Activated T-helper 17 cell treated with anti-CD3 and anti-CD28 coated beads, Interleukin-2, amount 50 U/mL, for 72 hours (primary cell): ENCODE results near the gene AFF3. TPM values are rescaled to one million over a fixed set of nuclear protein-coding genes. Genes with fewer than 3 reads are reported as not detected.
A peak's percentile ranks its signal among the peaks of the same experiment; 100 is the strongest.

Experiments
- ATAC-seq: fragments of 150-1000 bp; cut with Tn5 transposase; replicated peaks from 2 replicates; pipeline ENCODE4 v1.10.0; 2021; ENCODE audit warnings: mild to moderate bottlenecking, moderate library complexity
- H3K27ac Mint-ChIP-seq: one replicate; pipeline ENCODE4 v1.8.0; 2022; ENCODE audit warnings: mixed read lengths
- H3K27me3 Mint-ChIP-seq: one replicate; pipeline ENCODE4 v1.8.0; 2022; ENCODE audit warnings: mixed read lengths
- H3K36me3 Mint-ChIP-seq: one replicate; pipeline ENCODE4 v1.8.0; 2022; ENCODE audit warnings: low read depth, mild to moderate bottlenecking, mixed read lengths
- H3K4me1 Mint-ChIP-seq: one replicate; pipeline ENCODE4 v1.8.0; 2022; ENCODE audit warnings: mixed read lengths
- H3K4me3 Mint-ChIP-seq: one replicate; pipeline ENCODE4 v1.8.0; 2022; ENCODE audit warnings: mild to moderate bottlenecking, mixed read lengths
- H3K9me3 Mint-ChIP-seq: one replicate; pipeline ENCODE4 v1.8.0; 2022; ENCODE audit warnings: mixed read lengths
- total RNA-seq, 2 donors: library from RNA; stranded (reverse); gene quantifications; one replicate each; pipeline ENCODE4 v1.2.3, GENCODE V29; 2022

AFF3 gene
- total RNA-seq, 2 donors from 2014 or later: 0.32 to 0.42 TPM

DNA sequence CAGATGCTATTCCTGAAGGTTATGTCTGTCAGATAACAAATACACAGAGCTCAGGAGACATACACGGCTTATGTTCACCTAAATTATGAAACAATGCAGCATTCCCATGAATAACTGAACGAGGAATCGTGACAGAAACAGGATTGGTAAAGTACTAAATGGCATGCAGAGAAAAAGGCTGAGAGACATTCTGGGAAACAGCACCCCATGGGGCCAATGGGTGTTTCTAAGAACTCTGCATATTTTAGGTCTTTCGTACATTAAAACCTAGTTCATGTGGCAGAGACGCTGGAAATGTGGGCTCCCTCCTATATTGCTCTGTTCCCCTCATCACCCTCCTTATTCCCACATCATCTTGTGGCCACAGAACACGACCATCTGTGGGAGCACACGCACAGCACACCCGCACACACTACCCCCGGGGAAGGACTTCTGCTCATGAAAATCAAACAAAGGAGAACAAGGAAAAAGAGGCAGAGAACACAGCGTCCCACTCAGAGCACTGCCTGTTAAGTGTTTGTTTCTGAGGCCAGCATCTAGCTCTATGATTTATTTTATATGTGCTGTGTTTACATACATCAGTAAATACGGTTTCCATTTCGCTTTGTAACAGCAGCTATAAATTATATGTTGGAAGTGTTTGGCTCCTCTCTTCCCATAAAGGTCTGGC is 143.6 kb downstream of the AFF3 start:
- H3K27ac Mint-ChIP-seq: no peak overlapping the region
- no peaks in the 10 kb centered on the region for H3K27me3 Mint-ChIP-seq
- no peak overlapping the region for H3K4me3 Mint-ChIP-seq
- no peak for ATAC-seq
- no peaks in the 10 kb centered on the region for H3K9me3 Mint-ChIP-seq
- H3K36me3 Mint-ChIP-seq: no peaks in the 10 kb centered on the region
- H3K4me1 Mint-ChIP-seq: peaks cover 7% of the 10 kb centered on the region

DNA sequence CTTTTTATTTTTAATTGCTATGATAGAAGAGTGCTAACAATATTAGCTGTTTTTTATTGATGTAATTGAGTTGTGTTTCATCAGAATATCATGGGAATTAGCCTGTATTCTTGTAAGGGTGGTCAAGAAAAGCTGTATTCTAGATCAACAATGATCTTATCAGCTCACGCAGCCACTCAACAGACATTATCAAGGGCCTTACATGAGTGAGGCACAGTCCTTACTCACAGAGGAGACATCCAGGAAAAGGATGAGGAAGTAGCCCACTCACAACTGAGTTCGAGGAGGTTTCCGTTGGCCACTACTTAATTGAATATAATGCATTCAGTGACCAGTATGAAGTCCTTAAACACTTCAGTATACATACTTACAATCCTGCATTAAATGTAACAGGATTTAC is 152.5 kb downstream of the AFF3 start:
- ATAC-seq: no peak
- Mint-ChIP-seq H3K9me3 (no peaks in the 10 kb centered on the region), H3K4me1 (no peaks in the 10 kb centered on the region), H3K4me3 (no peak overlapping the region), H3K36me3 (no peaks in the 10 kb centered on the region), H3K27ac (no peak overlapping the region), H3K27me3 (no peaks in the 10 kb centered on the region)

DNA sequence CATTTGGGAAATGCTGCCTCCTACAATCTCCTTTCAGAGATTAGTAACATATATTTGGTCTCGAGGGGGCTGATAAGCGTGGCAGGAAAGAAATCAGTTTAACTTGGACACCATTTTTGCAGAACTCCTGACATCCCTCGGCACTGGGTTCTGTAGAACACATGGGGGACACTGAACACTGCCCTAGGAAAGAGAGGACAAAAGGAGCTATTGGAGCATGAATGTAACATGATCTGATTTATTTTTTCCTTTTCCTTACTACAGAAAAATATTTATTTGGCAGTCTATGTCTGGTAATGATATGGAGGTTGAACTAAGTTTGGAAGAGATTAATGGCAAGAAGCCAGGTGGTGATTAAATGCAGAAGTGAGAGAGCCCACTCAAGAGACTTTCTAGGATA is 153.8 kb downstream of the AFF3 start:
- Mint-ChIP-seq H3K9me3 (no peaks in the 10 kb centered on the region), H3K4me1 (no peaks in the 10 kb centered on the region), H3K36me3 (no peaks in the 10 kb centered on the region), H3K4me3 (no peak overlapping the region), H3K27me3 (no peaks in the 10 kb centered on the region), H3K27ac (no peak overlapping the region)
- ATAC-seq: no peak

DNA sequence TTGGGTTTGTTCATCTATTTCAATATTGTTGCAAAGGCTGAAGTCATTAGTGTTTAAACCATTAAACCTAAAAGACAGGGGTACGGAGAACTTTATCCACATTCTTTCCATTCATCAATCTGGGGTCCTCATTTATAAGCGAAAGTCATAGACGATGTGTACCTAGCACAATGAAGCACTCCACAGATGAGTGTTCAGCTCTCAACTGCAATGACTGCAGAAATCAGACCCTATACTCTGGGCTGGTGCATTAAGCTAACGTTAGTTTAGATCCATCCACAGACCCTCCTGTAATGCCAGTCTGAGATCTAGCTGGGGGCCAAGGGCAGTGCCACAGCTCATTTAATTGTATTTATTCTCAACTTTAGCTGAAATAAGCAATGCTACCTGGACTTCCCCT is 155.2 kb downstream of the AFF3 start:
- no peak for ATAC-seq
- Mint-ChIP-seq H3K9me3 (no peaks in the 10 kb centered on the region), H3K27me3 (no peaks in the 10 kb centered on the region), H3K4me3 (no peak overlapping the region), H3K4me1 (no peaks in the 10 kb centered on the region), H3K36me3 (no peaks in the 10 kb centered on the region), H3K27ac (no peak overlapping the region)

DNA sequence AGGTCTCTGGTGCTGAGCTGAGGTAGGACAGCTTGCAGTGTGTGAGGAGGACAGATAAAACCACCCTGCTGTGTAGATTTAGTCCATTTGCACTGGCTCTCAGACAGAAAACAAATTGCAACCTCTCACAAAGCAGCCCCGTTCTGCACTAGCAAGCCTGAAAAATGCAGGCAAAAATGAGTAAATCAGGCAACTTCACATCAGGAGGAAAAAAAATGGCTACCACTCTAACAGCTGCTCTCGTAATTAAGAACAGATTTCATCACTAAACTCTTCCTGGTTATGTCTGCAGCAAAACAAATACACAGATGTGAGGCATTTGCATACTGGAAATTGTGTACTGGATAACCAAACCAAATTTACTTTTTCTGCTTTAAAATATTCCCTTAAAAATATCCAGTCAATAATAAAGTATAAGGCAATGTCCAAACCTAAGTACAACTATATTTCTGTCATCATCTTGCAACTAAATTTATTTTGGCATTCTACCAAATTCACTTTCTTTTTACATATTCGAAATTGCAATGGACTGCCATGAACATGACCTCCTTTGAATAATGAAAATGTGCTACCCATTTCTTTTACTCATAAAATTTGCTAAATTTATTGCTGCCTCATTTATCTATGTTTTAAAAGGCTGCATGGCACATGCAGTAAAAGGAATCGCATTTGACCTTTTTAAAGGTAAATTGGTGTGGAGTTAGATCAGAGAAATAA is 157.4 kb downstream of the AFF3 start:
- no peaks in the 10 kb centered on the region for H3K4me1 Mint-ChIP-seq
- H3K36me3 Mint-ChIP-seq: no peaks in the 10 kb centered on the region
- no peaks in the 10 kb centered on the region for H3K27me3 Mint-ChIP-seq
- ATAC-seq: no peak
- H3K4me3 Mint-ChIP-seq: no peak overlapping the region
- H3K27ac Mint-ChIP-seq: no peak overlapping the region
- H3K9me3 Mint-ChIP-seq: no peaks in the 10 kb centered on the region

DNA sequence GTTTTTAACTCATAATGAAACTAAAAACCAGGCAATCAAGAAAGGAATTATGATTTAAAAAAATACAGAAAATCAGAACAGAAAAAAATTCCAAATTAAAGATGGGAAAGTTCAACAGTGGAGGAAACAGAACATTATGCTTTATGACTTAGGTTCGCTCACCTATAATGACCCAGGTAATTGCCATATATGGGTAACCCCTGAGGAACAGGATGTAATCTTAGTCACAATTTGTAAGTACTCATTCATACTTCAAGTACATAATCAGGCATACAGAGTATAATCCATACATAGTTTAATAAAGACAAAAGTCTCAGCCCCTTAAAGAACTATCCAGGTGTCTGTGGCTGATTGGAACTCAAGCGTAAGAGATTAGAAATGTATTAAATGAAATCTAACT is 159.6 kb downstream of the AFF3 start:
- Mint-ChIP-seq H3K36me3 (no peaks in the 10 kb centered on the region), H3K27me3 (no peaks in the 10 kb centered on the region), H3K27ac (no peak overlapping the region), H3K9me3 (no peaks in the 10 kb centered on the region), H3K4me1 (no peaks in the 10 kb centered on the region), H3K4me3 (no peak overlapping the region)
- no peak for ATAC-seq

DNA sequence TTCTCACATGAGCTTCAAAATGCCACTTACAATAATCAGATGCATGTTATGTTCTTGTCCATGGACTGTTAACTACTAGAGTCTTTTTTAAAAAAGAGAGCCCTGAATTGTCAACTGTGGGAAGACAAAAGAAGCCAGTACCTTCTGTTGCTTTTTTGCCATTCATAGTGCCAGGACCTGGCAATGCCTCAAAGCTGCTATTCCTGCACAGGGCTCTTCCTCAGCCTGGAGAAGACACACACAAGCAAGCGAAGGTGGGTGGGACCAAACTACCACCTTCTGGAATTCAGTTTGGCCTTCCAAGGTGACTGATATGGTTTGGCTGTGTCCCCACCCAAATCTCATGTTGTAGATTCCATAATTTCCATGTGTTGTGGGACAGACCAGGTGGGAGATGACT is 160.6 kb downstream of the AFF3 start:
- H3K27ac Mint-ChIP-seq: no peak overlapping the region
- H3K4me1 Mint-ChIP-seq: no peaks in the 10 kb centered on the region
- H3K36me3 Mint-ChIP-seq: no peaks in the 10 kb centered on the region
- no peaks in the 10 kb centered on the region for H3K9me3 Mint-ChIP-seq
- no peak for ATAC-seq
- H3K4me3 Mint-ChIP-seq: no peak overlapping the region
- H3K27me3 Mint-ChIP-seq: no peaks in the 10 kb centered on the region

DNA sequence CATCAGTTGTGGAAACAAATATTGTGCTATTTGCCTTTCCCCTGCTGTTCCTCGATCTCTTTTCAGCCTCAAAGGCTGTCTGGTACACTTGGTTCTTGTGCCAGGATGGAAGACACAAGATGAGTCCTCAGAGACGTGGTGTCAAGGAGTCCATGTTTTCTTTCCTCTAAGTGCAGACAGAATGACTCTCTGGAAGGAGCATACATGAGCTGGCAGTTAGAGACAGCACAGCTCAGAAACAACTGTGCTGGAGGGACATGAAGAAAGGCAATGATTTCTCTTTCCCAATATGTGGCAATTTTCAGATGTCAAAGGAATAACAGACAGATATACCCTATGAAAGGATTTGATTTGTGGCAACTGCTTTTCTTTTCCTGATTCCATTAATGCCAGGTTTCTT is 162.2 kb downstream of the AFF3 start:
- H3K27me3 Mint-ChIP-seq: no peaks in the 10 kb centered on the region
- no peak for ATAC-seq
- no peaks in the 10 kb centered on the region for H3K36me3 Mint-ChIP-seq
- no peak overlapping the region for H3K4me3 Mint-ChIP-seq
- no peaks in the 10 kb centered on the region for H3K9me3 Mint-ChIP-seq
- H3K27ac Mint-ChIP-seq: no peak overlapping the region
- no peaks in the 10 kb centered on the region for H3K4me1 Mint-ChIP-seq

DNA sequence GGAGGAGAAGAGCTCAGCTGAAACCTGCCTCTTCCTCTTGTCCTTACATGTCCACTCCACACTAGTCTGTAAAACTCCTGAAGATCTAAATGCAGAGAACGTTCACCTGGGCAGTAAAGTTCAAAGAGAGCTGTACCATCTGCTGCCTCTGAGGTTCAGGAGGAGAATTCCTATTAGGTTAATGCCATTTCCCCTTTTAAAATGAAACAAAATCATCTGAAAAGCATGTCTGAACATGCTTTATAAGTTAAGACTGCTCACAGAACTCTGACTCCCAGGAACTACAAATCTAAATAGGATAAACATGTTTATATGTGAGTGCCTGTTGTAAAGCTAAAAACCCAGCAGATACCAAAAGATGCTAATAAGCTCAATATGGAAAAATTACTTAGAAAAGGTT is 164.4 kb downstream of the AFF3 start:
- no peak for ATAC-seq
- Mint-ChIP-seq H3K36me3 (no peaks in the 10 kb centered on the region), H3K4me3 (no peak overlapping the region), H3K27ac (no peak overlapping the region), H3K4me1 (no peaks in the 10 kb centered on the region), H3K9me3 (no peaks in the 10 kb centered on the region), H3K27me3 (no peaks in the 10 kb centered on the region)

DNA sequence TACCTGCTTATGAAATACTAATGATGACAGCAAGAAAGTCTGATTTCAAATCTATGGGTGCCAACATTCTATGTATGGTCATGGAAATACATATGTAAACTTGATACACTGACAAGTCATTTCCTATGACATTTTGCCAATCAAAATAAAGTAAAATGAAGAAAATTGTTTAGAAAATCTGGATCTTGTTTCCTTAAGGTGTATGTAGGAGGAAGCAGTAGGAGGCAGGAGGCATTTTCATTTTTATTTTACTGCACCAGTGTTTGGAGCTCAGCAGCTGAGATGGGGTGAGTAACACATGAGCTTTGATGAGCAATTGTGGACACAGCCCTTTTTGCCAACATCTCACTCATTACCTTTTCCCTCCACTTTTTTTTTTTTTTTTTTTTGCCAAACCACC is 167.0 kb downstream of the AFF3 start:
- H3K27ac Mint-ChIP-seq: no peak overlapping the region
- peaks cover 9% of the 10 kb centered on the region for H3K27me3 Mint-ChIP-seq
- peak; percentile 45 for ATAC-seq

DNA sequence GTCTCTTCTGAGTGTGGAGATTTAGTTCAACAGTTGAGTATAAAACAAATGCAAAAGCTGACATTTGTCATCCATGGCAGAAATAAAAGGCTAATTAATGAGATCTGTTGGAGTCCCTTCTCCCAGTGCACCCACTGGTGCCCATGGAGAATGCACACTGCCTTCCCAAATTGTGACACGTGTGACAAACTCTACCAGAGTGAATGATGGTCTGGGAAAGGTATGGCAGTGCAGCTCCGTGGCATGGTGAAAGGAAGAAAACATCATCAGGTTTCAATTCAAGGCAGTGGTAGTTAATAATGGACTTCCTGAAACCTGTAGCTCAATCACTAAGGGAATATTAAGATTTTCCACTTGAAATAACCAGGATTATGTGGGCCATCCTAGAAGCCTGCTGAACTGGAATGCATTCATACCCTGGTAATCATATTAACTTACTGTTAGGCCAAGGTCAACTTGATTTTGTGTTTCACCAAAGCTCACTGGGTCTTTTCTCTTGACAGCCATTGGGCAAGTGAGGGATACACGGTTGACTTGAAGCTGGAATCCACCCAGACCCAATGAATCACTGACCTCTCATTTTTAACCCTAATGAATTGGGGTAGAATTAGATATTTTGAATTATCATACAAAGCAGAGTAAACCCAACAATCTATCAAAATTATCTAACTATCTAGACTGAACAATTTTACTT is 167.6 kb downstream of the AFF3 start:
- Mint-ChIP-seq H3K36me3 (no peaks in the 10 kb centered on the region), H3K4me3 (no peak overlapping the region), H3K4me1 (no peaks in the 10 kb centered on the region), H3K27ac (no peak overlapping the region), H3K9me3 (no peaks in the 10 kb centered on the region), H3K27me3 (peaks cover 9% of the 10 kb centered on the region)
- ATAC-seq: no peak

More for the DNA sequence above, 167.0 kb downstream of the AFF3 start:
- H3K4me3 Mint-ChIP-seq: no peak overlapping the region
- H3K4me1 Mint-ChIP-seq: no peaks in the 10 kb centered on the region
- H3K36me3 Mint-ChIP-seq: no peaks in the 10 kb centered on the region
- no peaks in the 10 kb centered on the region for H3K9me3 Mint-ChIP-seq

DNA sequence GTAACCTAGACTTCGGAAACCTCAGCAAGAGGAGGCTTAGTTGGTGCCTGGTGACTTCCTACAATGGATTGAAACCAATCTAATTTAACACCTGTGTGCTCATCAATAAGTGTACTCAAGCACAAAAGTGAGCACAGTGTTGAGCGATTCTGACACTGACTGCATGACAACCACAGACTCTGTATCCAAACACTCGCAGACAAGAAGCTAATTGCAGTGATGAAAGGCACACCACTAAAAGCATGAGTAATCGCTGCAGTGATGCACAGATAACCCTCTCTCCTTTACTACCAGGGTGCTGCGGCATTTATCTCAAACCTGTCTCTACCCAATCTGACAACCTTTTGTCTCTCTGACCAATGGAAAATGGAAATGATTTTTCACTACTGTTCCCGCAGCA is 168.1 kb downstream of the AFF3 start:
- Mint-ChIP-seq H3K36me3 (no peaks in the 10 kb centered on the region), H3K4me1 (no peaks in the 10 kb centered on the region), H3K27me3 (peaks cover 9% of the 10 kb centered on the region), H3K27ac (no peak overlapping the region), H3K4me3 (no peak overlapping the region), H3K9me3 (no peaks in the 10 kb centered on the region)
- ATAC-seq: no peak

DNA sequence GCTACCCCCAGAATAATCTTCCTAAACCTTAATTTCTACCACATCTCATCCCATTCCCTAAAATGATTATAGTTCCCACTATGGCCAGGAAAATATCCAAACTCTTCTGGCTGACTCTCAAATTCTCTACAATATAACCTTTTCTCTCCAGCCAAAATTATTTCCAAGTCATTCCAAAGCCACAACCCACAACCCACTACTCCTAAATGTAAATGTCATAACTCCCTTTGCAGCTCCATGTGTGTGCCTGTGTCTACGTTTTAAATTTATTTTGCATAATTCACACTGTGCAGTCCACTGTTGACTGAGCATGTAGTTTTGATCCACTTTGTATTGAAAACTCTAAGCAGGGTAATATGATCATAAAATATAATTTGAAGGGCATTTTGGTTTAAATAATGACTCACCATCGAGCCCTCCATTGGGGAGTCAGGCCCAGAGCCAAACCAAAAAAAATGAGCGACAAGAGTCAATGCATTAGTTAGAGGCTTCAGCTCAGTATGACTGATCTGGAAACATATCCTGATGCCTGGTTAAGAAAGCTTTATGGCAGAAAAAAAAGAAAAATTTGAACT is 171.0 kb downstream of the AFF3 start:
- ATAC-seq: no peak
- Mint-ChIP-seq H3K9me3 (no peaks in the 10 kb centered on the region), H3K4me3 (no peak overlapping the region), H3K27me3 (peaks cover 9% of the 10 kb centered on the region), H3K27ac (no peak overlapping the region), H3K36me3 (no peaks in the 10 kb centered on the region), H3K4me1 (no peaks in the 10 kb centered on the region)

DNA sequence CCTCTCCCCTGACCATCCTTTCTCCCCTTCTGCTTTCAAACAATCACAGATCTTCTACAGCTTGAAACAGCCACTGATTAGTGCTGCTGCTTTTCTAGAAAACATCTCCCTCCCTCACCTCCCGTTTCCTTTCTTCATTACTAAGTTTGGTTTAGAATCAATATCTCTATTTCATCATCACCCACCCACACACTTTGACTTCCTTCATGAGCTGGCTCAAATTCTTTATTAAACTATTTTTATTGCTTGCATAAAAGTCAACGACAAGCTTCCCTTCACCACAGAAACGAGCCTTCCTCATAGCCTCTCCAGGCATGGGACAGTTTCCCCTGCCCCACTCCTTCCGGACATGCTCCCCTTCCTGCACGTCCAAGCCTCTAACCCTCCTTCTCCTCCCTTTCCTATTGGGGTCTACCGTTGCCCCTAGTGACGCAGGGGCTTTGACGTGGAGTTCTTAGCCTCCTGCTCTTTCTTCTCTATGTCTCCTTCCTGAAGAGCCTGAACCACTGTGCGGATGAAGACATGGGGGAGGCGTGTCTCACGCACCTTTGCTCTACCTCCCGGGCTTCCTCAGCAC is 172.0 kb downstream of the AFF3 start:
- H3K27me3 Mint-ChIP-seq: peaks cover 9% of the 10 kb centered on the region
- no peak overlapping the region for H3K4me3 Mint-ChIP-seq
- no peak overlapping the region for H3K27ac Mint-ChIP-seq
- H3K4me1 Mint-ChIP-seq: no peaks in the 10 kb centered on the region
- no peaks in the 10 kb centered on the region for H3K36me3 Mint-ChIP-seq
- ATAC-seq: no peak
- H3K9me3 Mint-ChIP-seq: no peaks in the 10 kb centered on the region
